Heart left ventricle (tissue), 16 donors: ENCODE results near the gene ARL2BP. TPM values are rescaled to one million over a fixed set of nuclear protein-coding genes. Genes with fewer than 3 reads are reported as not detected.

Experiments
- ATAC-seq, 4 donors: fragments of 200-7000 bp; cut with Tn5 transposase; one replicate each; pipeline ENCODE4 v1.9.1; 2020 to 2022; ENCODE audit warnings: moderate library complexity in 4 of 4, mild to moderate bottlenecking in 3 of 4, moderate number of reproducible peaks in 1 of 4
- DNase-seq, 5 donors: peaks; one replicate each; pipeline ENCODE4 v3.0.0-alpha.2; 2020
- H3K27ac ChIP-seq, 12 donors: fragments of 200-600 bp; sonication (generic) in 4 of 12; one replicate each; pipeline versions ENCODE4 v1.5.0 to v1.8.0; 2016 to 2022; ENCODE audit warnings: mild to moderate bottlenecking in 2 of 12
- H3K27me3 ChIP-seq, 9 donors: fragments of 200-600 bp; sonication (generic) in 2 of 9; one replicate each; pipeline versions ENCODE4 v1.5.1 to v1.8.0; 2016 to 2022; ENCODE audit warnings: mild to moderate bottlenecking in 3 of 9
- H3K36me3 ChIP-seq, 9 donors: fragments of 200-600 bp; sonication (generic) in 2 of 9; one replicate each; pipeline versions ENCODE4 v1.5.0 to v1.8.0; 2018 to 2022; ENCODE audit warnings: mild to moderate bottlenecking in 2 of 9
- H3K4me1 ChIP-seq, 12 donors: fragments of 200-600 bp; sonication (generic) in 4 of 12; one replicate each; pipeline versions ENCODE4 v1.5.0 to v1.8.0; 2016 to 2022; ENCODE audit warnings: mild to moderate bottlenecking in 3 of 12
- H3K4me3 ChIP-seq, 12 donors: fragments of 200-600 bp; sonication (generic) in 4 of 12; one replicate each; pipeline versions ENCODE4 v1.5.0 to v1.8.0; 2017 to 2022; ENCODE audit warnings: mild to moderate bottlenecking in 9 of 12, moderate library complexity in 4 of 12
- H3K9me3 ChIP-seq, 12 donors: fragments of 200-600 bp; sonication (generic) in 4 of 12; one replicate each; pipeline versions ENCODE4 v1.5.0 to v1.8.0; 2016 to 2022; ENCODE audit warnings: mild to moderate bottlenecking in 1 of 12
- CTCF ChIP-seq, 12 donors: fragments of 200-600 bp; sonication (generic) in 4 of 12; IDR thresholded peaks; one replicate each; pipeline versions ENCODE4 v1.5.0 to v1.8.0; 2018 to 2022; ENCODE audit warnings: antibody characterized with exemption in 12 of 12, mild to moderate bottlenecking in 5 of 12
- POLR2A ChIP-seq, 2 donors: fragments of 450-650 bp; IDR thresholded peaks; one replicate each; pipeline ENCODE4 v1.6.1; 2017; ENCODE audit warnings: antibody characterized with exemption in 2 of 2, mild to moderate bottlenecking in 2 of 2, moderate library complexity in 2 of 2
- WGBS, 4 donors: extraction: QIAGEN DNeasy Blood & Tissue Kit in 2 of 4; methylation state at CpG; one replicate each; pipeline versions ENCODE4 v1.1.5 to v1.1.7; 2013 to 2018; 5-methylcytosine and 5-hydroxymethylcytosine counted together
- intact Hi-C, 10 donors: fragments of 100-400 bp; cut with DNase I; formaldehyde crosslinking; loops; one replicate each; pipeline versions ENCODE4 v1.11.1 to v1.14.2; 2022
- polyA plus RNA-seq, 2 donors: library from polyadenylated mRNA; stranded (reverse); fragments of 200-250 nt; gene quantifications; one replicate each; pipeline ENCODE4 v1.2.3, GENCODE V29; 2013
- total RNA-seq, 9 donors: library from RNA; depleted of rRNA in 2 of 9; stranded (reverse); fragments of >200 nt in 2 of 9; fragmentation: NEBNext Ultra II Directional in 3 of 9; extraction: Animal tissue kit (Norgen Biotek cat#: 25700) in 3 of 9; gene quantifications; one replicate each; pipeline versions ENCODE4 v1.1.0 to v1.2.4, GENCODE V29; 2016 to 2023
- donor health status: ischemic (EF 13 %, LVEDD 7.1; RV severe dilation, severe dysfunction).
- donor health status: healthy with polysubstance abuse.
- donor health status: DM: no; HTN: yes; CAD: no.
- donor health status: DM: no; HTN: no; CAD: no.
- donor health status: ischemic (EF 25% LVEDD 6.9; RV normal size, moderate dysfunction).
- donor health status: ischemic (EF 25% LVEDD 5.7; RV mildly dilated, moderate dysfunction).
- donor health status: healthy.
- donor health status: DM: yes; HTN: yes; CAD: no.
- donor health status: ischemic (EF 35%, LVEDD 5.7; RV mildly dilated, moderate dysfunction).
- donor health status: nonischemic (EF 11% LVEDD 7.7; RV severe dilation, severe dysfunction).
- donor health status: DM: yes; HTN: yes; CAD: no.
- donor health status: PGD.
- donor health status: ischemic (EF 29% LVEDD 5.4; RV normal size, mild dysfunction).
- donor health status: nonischemic (EF 23%, LVEDD 6.1; RV moderate dilation, normal function).

The ARL2BP gene
- total and polyA plus RNA-seq, 11 donors = 40.3 to 83.5 (median 52.1) TPM

- H3K27ac ChIP-seq = no peak overlapping the region
- 80 to 87% (median 86%) methylated on average over 10 to 18 of the region's 18 CpGs for WGBS, 4 donors
- H3K27me3 ChIP-seq = no peaks in the 10 kb centered on the region
- peaks cover 3 to 48% (median 23%) of the 10 kb centered on the region in 12 donors for H3K4me1 ChIP-seq
- peak in 1 of 5 donors; percentile 50 for DNase-seq
- no peak for ATAC-seq
- H3K9me3 ChIP-seq = no peaks in the 10 kb centered on the region
- H3K4me3 ChIP-seq = no peak overlapping the region
- no peak for TF ChIP-seq POLR2A (IDR thresholded peaks at IDR 0.05)
- TF ChIP-seq CTCF (IDR thresholded peaks at IDR 0.05) = no peak
- H3K36me3 ChIP-seq = no peaks in the 10 kb centered on the region
- intact Hi-C loops = no loop called here
Observed at GRCh38 chr16:57263541-57264351, 18.7 kb downstream of the ARL2BP start.

GRCh38 chr16:57264381-57264780, 19.3 kb downstream of the ARL2BP start:
- WGBS, 4 donors = 86 to 90% (median 87%) methylated on average over 8 of the region's 8 CpGs
- ATAC-seq (no peak), DNase-seq (peak in 1 of 5 donors; percentile 12)
- H3K9me3 ChIP-seq = no peaks in the 10 kb centered on the region
- no peaks in the 10 kb centered on the region for H3K27me3 ChIP-seq
- H3K36me3 ChIP-seq = no peaks in the 10 kb centered on the region
- TF ChIP-seq CTCF (IDR thresholded peaks at IDR 0.05) (no peak), POLR2A (IDR thresholded peaks at IDR 0.05) (no peak)
- peaks cover 3 to 54% (median 26%) of the 10 kb centered on the region in 12 donors for H3K4me1 ChIP-seq
- intact Hi-C loops = no loop called here
- no peak overlapping the region for H3K27ac ChIP-seq
- H3K4me3 ChIP-seq = no peak overlapping the region

- H3K36me3 ChIP-seq = no peaks in the 10 kb centered on the region
- intact Hi-C loops = no loop called here
- no peaks in the 10 kb centered on the region for H3K27me3 ChIP-seq
- no peak for ATAC-seq
- no peak overlapping the region for H3K4me3 ChIP-seq
- peak overlapping the region in 3 of 12 donors; percentile 71 to 82 (median 82) for H3K27ac ChIP-seq
- TF ChIP-seq POLR2A (IDR thresholded peaks at IDR 0.05) (no peak), CTCF (IDR thresholded peaks at IDR 0.05) (no peak)
- H3K4me1 ChIP-seq = peaks cover 3 to 54% (median 26%) of the 10 kb centered on the region in 12 donors
- WGBS, 4 donors = 81 to 96% (median 95%) methylated on average over 7 to 11 of the region's 11 CpGs
- peak in 1 of 5 donors; percentile 55 for DNase-seq
- H3K9me3 ChIP-seq = no peaks in the 10 kb centered on the region
Observed at GRCh38 chr16:57264950-57265371, 19.9 kb downstream of the ARL2BP start.

- intact Hi-C loops = no loop called here
- no peaks in the 10 kb centered on the region for H3K27me3 ChIP-seq
- no peaks in the 10 kb centered on the region for H3K36me3 ChIP-seq
- DNase-seq (peak; percentile 73 to 87 (median 79)), ATAC-seq (peak; percentile 82 to 87 (median 84))
- H3K4me1 ChIP-seq = peaks cover 0 to 46% (median 22%) of the 10 kb centered on the region in 12 donors
- TF ChIP-seq POLR2A (IDR thresholded peaks at IDR 0.05) (no peak), CTCF (IDR thresholded peaks at IDR 0.05) (no peak)
- peak overlapping the region; percentile 37 to 82 (median 72) for H3K27ac ChIP-seq
- peak overlapping the region in 3 of 12 donors; percentile 3 to 15 (median 10) for H3K4me3 ChIP-seq
- WGBS, 4 donors = 34 to 48% (median 42%) methylated on average over 13 to 16 of the region's 16 CpGs
- no peaks in the 10 kb centered on the region for H3K9me3 ChIP-seq
Observed at GRCh38 chr16:57265850-57266530, 20.9 kb downstream of the ARL2BP start.
